Measurements from ENCODE around the gene SYTL1.

The SYTL1 gene

GRCh38 chr1:27348861-27349783 is 7.3 kb downstream of the SYTL1 start:
- DNase-seq, result peak; percentile 87

GRCh38 chr1:27349784-27350662 is 8.2 kb downstream of the SYTL1 start:
- DNase-seq, result peak; percentile 93

GRCh38 chr1:27350663-27351540 is 9.1 kb downstream of the SYTL1 start:
- peak; percentile 90 for DNase-seq

GRCh38 chr1:27351541-27352107 is 9.8 kb downstream of the SYTL1 start:
- DNase-seq, result peak; percentile 77

- no peak for DNase-seq
Measured at GRCh38 chr1:27353166-27353565, 11.3 kb downstream of the SYTL1 start.

- no peak for DNase-seq
Measured at GRCh38 chr1:27353629-27354028, 11.8 kb downstream of the SYTL1 start.

GRCh38 chr1:27355683-27356082 is 13.9 kb downstream of the SYTL1 start:
- DNase-seq, result no peak

- DNase-seq, result no peak
Measured at GRCh38 chr1:27356277-27356618, 14.4 kb downstream of the SYTL1 start.

GRCh38 chr1:27356619-27357280 is 14.9 kb downstream of the SYTL1 start:
- DNase-seq, result peak; percentile 38

GRCh38 chr1:27357281-27358037 is 15.6 kb downstream of the SYTL1 start:
- DNase-seq, result peak; percentile 83

GRCh38 chr1:27358038-27358927 is 16.5 kb downstream of the SYTL1 start:
- DNase-seq, result no peak

GRCh38 chr1:27358928-27359313 is 17.1 kb downstream of the SYTL1 start:
- no peak for DNase-seq

- no peak for DNase-seq
Measured at GRCh38 chr1:27359822-27360158, 18.0 kb downstream of the SYTL1 start.

GRCh38 chr1:27360159-27361043 is 18.6 kb downstream of the SYTL1 start:
- no peak for DNase-seq

GRCh38 chr1:27361044-27361402 is 19.2 kb downstream of the SYTL1 start:
- DNase-seq, result no peak

- no peak for DNase-seq
Measured at GRCh38 chr1:27361553-27361952, 19.7 kb downstream of the SYTL1 start.

- no peak for DNase-seq
Measured at GRCh38 chr1:27363766-27364695, 22.2 kb downstream of the SYTL1 start.
